HG03025 (cell line): Measurements from ENCODE around the gene KLHL40.

Experiments used
- ATAC-seq: cut with Tn5 transposase; IDR thresholded peaks from one replicate; pipeline ENCODE4 v1.9.1; 2021; ENCODE audit warnings: mild to moderate bottlenecking, moderate library complexity; ENCODE audit not compliant: unreplicated experiment, low FRiP score

Gene KLHL40

DNA sequence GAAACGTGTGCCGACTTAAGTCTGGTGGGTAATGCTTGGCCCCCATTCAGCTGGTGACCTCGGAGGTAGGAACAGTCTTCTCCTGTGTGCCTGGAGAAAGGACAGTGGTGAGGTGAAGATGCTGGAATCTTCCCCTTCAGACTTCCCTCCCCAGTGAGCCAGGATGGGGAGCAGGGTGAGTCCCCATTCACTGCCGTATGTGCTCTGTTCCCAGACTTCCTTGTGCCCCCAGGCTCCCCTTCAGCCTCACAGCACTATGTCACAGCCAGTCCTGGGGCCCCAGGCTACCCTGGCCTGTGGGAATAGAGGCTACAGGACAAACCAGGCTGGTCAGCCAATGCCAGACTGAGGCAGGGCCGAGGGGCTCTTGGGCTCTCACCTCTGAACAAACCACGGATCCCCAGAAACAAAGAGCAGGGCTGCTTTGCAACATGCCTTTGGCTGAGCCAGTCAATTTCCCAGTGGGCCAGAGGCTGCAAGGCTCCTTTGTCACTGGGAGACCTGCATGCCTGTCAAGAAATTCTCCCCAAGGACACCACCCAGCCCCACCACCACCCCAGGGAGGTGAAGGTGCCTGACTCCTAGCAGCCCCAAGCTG, 49.0 kb downstream of the KLHL40 start:
- ATAC-seq, result no peak

DNA sequence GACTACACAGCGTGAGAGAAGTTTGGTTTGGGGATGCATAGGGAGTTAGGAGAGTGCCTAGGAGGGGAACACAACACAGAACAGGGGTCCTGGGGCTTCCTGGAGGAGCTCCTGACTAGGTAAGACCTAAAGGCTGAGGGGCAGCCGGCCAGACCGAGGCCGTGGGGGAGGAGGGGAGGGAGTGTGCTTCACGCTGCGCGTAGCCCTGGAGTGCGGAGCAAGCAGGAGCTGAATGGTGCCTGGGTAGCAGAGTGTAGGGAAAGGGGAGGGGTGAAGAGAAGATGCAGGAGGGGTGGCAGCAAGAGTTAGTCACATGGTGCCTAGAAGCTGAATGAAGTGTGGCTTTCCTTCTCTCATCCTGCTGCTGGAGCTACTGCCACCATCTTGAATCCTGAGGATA, 49.7 kb downstream of the KLHL40 start:
- no peak for ATAC-seq

DNA sequence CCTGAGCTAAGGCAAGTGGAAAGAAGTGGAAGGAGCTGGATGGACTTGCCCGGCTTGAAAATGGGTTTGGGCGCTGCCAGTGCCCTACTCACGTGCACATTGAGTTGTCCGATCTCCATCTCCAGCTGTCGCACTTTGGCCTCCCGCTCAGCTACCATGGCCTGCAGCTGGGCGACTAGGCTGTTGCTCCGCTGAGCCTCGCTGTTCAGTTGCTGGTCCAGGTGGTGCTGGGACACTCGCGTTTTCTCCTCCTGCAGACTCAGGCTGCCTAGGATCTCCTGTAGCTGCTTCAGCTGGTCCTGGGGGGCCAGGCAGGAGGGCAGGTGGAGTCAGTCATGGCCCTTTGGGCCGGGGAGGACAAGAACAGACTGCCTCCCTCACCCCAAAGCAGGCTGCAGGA, 50.3 kb downstream of the KLHL40 start:
- no peak for ATAC-seq

DNA sequence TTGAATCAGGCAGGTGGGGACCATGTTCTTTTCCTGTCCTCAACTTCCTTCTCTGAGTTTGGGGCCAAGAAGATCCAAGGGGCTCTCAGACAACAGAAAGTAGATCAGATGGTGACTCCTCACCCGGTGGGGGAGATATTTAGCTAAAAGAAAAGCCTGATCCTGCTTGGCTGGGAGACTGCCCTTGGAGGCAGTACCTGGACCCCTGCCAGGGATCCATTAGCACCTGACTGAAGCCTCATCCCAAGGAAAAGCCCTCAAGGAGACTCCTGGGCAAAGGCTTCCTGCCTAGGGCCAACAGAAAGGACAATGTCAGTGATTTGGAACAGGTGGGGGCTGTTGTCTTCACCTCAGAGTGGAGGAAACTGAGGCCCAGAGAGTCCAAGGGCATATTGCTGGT, 50.7 kb downstream of the KLHL40 start:
- ATAC-seq, result no peak

DNA sequence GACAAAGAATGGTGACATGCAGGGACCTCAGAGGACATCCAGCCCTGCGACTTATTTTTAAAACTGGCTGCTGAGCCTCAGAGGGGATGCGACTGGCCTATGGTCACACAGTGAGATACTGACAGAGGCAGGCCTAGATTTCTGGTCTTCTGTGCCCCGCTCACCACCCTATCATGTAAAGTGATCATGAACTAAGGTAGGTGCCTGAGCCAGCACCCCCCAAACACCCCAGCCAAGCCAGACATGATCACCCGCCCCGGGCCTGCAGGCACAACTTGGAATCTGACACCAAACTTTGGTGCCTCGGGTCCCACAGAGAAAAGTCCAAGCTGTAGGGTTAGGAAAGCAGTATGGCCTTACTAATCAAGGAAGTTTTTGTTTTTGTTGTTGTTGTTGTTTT, 51.2 kb downstream of the KLHL40 start:
- ATAC-seq, result no peak

DNA sequence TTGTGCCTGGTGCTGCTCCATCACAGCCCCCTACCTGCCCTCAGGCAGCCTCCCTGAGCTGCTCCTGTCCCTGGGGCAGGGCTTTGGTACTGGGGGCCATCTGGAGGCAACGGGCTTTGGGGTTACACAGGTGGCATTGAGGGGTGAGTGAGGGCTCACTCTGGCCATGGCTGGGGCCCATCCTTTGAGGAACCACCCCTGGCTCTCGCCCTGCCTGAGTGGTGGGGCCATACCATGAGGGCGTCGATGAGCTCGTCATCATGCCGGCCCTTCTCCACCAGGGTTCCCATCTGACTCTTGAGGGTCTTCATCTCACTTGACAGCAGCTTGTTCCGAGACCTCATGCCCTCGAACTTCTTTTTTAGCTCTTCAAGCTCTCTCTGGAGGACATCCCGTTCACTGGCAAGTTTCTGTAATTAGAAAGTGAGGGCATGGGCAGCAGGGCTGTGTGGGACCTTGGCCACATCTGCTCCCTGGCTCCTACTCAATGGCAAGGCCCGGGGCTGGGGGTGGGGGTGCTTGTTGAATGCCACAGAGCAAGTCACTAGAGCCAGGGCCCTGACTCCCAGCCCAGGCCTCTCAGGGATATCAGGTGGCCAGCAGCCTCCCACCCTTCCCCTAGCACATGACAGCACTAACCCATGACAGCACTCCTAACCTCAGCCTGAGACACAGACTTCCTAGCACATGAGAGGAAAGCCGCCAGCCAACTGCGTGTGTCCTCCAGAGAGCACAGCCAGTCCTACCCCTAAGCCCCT, 54.2 kb downstream of the KLHL40 start:
- ATAC-seq, result no peak

DNA sequence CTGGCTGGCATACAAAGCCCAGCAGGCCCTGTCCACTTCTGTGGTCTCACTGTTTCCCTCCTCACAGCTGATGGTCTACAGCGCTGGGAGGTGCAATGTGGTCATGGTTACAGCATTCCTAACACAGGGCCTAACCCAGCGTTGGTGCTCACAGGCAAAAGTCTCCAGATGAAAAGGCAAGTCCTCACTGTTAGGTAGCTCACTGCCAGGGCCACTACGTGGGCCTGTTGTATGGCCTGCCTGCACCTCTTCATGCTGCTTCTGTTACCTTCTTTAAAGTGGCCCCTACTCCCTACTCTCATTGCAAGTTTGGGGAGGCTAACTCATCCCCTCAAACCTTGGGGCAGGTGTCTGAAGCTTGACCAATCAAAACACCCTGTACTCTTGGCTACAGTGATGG, 56.5 kb downstream of the KLHL40 start:
- no peak for ATAC-seq
